HCT116 (cell line): ENCODE data around the gene DLX2. TPM values are rescaled to one million over a fixed set of nuclear protein-coding genes. Genes with fewer than 3 reads are reported as not detected.

Experiments
- ATAC-seq: fragments of 200-7000 bp; cut with Tn5 transposase; 2 replicates; pipeline ENCODE4 v1.9.1; 2020; ENCODE audit warnings: mild to moderate bottlenecking, moderate library complexity
- BruUV-seq: library from RNA; stranded (reverse); fragments of 400-500 nt; replicated peaks from 2 replicates; lab custom pipeline; 2021; lab: Mats Ljungman, UMichigan
- CTCF ChIA-PET: fragments of 300-600 bp; sonication (Branson Sonifier 250); formaldehyde crosslinking; loops from one replicate; lab custom pipeline; 2021; ENCODE audit warnings: antibody characterized with exemption; lab: Charles Lee
- POLR2A ChIA-PET: fragments of 300-600, 350-600 bp; sonication (Branson Sonifier 250); formaldehyde crosslinking; loops from one replicate; lab custom pipeline; 2021; ENCODE audit warnings: antibody characterized with exemption; lab: Charles Lee
- RAD21 ChIA-PET, 2 experiments: fragments of 300-600 bp; sonication (Branson Sonifier 250); formaldehyde crosslinking; loops; one replicate each; lab custom pipeline; 2023; ENCODE audit warnings: low total read pairs in 2 of 2; ENCODE audit not compliant: uncharacterized antibody in 2 of 2, unreplicated experiment in 2 of 2, low non-redundant PET in 1 of 2; lab: Charles Lee
- DNase-seq: peaks from one replicate; pipeline ENCODE4 v3.0.0-alpha.2; 2010; ENCODE audit warnings: low read depth, low spot score
- H2AFZ ChIP-seq: fragments of 200-600 bp; shearing (Covaris generic), sonication (generic); 2 replicates; pipeline ENCODE4 v1.6.1; 2017; ENCODE audit warnings: low read depth, mixed run types, mixed read lengths, antibody characterized with exemption, low read length; ENCODE audit not compliant: poor library complexity, severe bottlenecking
- H3K27ac ChIP-seq: 2 replicates; pipeline ENCODE4 v1.5.1; 2012; ENCODE audit warnings: low read depth, low read length
- H3K27me3 ChIP-seq: fragments of 200-600 bp; sonication (generic); 2 replicates; pipeline ENCODE4 v1.6.1; 2016; ENCODE audit warnings: mixed run types, low read length, mixed read lengths; ENCODE audit not compliant: insufficient read depth
- H3K36me3 ChIP-seq, 2 experiments: fragments of 200-500 bp in 1 of 2; fragments of 200-600 bp in 1 of 2; sonication (Bioruptor generic) in 1 of 2; sonication (generic) in 1 of 2; 2 replicates each; pipeline versions ENCODE4 v1.5.1 to v1.6.1; 2014 to 2016; ENCODE audit warnings: low read length in 2 of 2, inconsistent platforms in 1 of 2, mixed read lengths in 1 of 2, mixed run types in 1 of 2; ENCODE audit not compliant: insufficient read depth in 2 of 2, control insufficient read depth in 1 of 2
- H3K4me1 ChIP-seq, 2 experiments: fragments of 200-600 bp in 1 of 2; sonication (generic) in 1 of 2; 2 replicates each; pipeline versions ENCODE4 v1.5.1 to v1.6.1; 2012 to 2017; ENCODE audit warnings: low read length in 2 of 2, inconsistent platforms in 1 of 2, mild to moderate bottlenecking in 1 of 2, mixed read lengths in 1 of 2, mixed run types in 1 of 2, moderate library complexity in 1 of 2; ENCODE audit not compliant: insufficient read depth in 2 of 2, control insufficient read depth in 1 of 2
- H3K4me2 ChIP-seq: fragments of 200-600 bp; sonication (generic); 2 replicates; pipeline ENCODE4 v1.6.1; 2017; ENCODE audit warnings: mixed run types, low read length, mixed read lengths
- H3K4me3 ChIP-seq, 2 experiments: fragments of 200-600 bp in 1 of 2; sonication (generic) in 1 of 2; replicated peaks in 1 of 2; 2 replicates each; pipeline ENCODE4 v1.5.1; 2011 to 2016; ENCODE audit warnings: low read length in 2 of 2, control low read depth in 1 of 2, low read depth in 1 of 2, mild to moderate bottlenecking in 1 of 2, mixed read lengths in 1 of 2, mixed run types in 1 of 2
- H3K79me2 ChIP-seq: fragments of 200-600 bp; sonication (generic); 2 replicates; pipeline ENCODE4 v1.6.1; 2017; ENCODE audit warnings: mild to moderate bottlenecking, mixed run types, low read length, moderate library complexity, mixed read lengths; ENCODE audit not compliant: insufficient read depth
- H3K9ac ChIP-seq: fragments of 200-600 bp; sonication (generic); 2 replicates; pipeline ENCODE4 v1.6.1; 2016; ENCODE audit warnings: low read length, mixed read lengths
- H3K9me2 ChIP-seq: fragments of 200-600 bp; sonication (generic), shearing (Covaris generic); 2 replicates; pipeline ENCODE4 v1.6.1; 2017; ENCODE audit warnings: mixed run types, mild to moderate bottlenecking, moderate library complexity; ENCODE audit not compliant: insufficient read depth
- H3K9me3 ChIP-seq, 2 experiments: fragments of 200-500 bp in 1 of 2; fragments of 200-600 bp in 1 of 2; sonication (Bioruptor generic) in 1 of 2; sonication (generic) in 1 of 2; 2 replicates each; pipeline ENCODE4 v1.6.1; 2014 to 2017; ENCODE audit warnings: low read length in 2 of 2, mixed read lengths in 2 of 2, inconsistent platforms in 1 of 2, low read depth in 1 of 2, mild to moderate bottlenecking in 1 of 2, mixed run types in 1 of 2, moderate library complexity in 1 of 2; ENCODE audit not compliant: control insufficient read depth in 1 of 2, insufficient read depth in 1 of 2
- H4K20me1 ChIP-seq: fragments of 200-600 bp; sonication (generic), shearing (Covaris generic); 2 replicates; pipeline ENCODE4 v1.6.1; 2017; ENCODE audit warnings: mixed run types, mild to moderate bottlenecking, moderate library complexity; ENCODE audit not compliant: insufficient read depth
- ATF3 ChIP-seq: IDR thresholded peaks from 2 replicates; pipeline ENCODE4 v1.6.1; 2012
- CBX3 ChIP-seq: IDR thresholded peaks from 2 replicates; pipeline ENCODE4 v1.6.1; 2012; ENCODE audit warnings: low read depth
- CTCF ChIP-seq, 3 experiments: fragments of 200-600 bp in 1 of 3; sonication (generic) in 1 of 3; IDR thresholded peaks in 2 of 3; conservative IDR thresholded peaks in 1 of 3; 2 replicates each; pipeline ENCODE4 v1.5.1; 2012 to 2017; ENCODE audit warnings: low read depth in 2 of 3, low read length in 2 of 3, antibody characterized with exemption in 1 of 3, borderline replicate concordance in 1 of 3, control low read depth in 1 of 3, mild to moderate bottlenecking in 1 of 3, mixed read lengths in 1 of 3, mixed run types in 1 of 3, moderate library complexity in 1 of 3; ENCODE audit not compliant: insufficient read depth in 1 of 3
- EGR1 ChIP-seq: IDR thresholded peaks from 2 replicates; pipeline ENCODE4 v1.6.1; 2012; ENCODE audit warnings: low read depth
- ELF1 ChIP-seq: IDR thresholded peaks from 2 replicates; pipeline ENCODE4 v1.6.1; 2012; ENCODE audit warnings: low read depth, borderline replicate concordance
- EZH2 ChIP-seq: fragments of 200-600 bp; sonication (generic); IDR thresholded peaks from 2 replicates; pipeline ENCODE4 v1.6.1; 2017; ENCODE audit warnings: antibody characterized with exemption, mixed run types
- EZH2phosphoT487 ChIP-seq: fragments of 200-600 bp; IDR thresholded peaks from 2 replicates; pipeline ENCODE4 v1.6.1; 2018; ENCODE audit warnings: antibody characterized with exemption, borderline replicate concordance
- FOSL1 ChIP-seq: IDR thresholded peaks from 2 replicates; pipeline ENCODE4 v1.6.1; 2012; ENCODE audit warnings: low read depth
- JUND ChIP-seq: IDR thresholded peaks from 2 replicates; pipeline ENCODE4 v1.6.1; 2012
- POLR2A ChIP-seq: IDR thresholded peaks from 2 replicates; pipeline ENCODE4 v1.7.0; 2011; ENCODE audit warnings: borderline replicate concordance; ENCODE audit not compliant: insufficient read depth, insufficient read length; ENCODE audit errors: extremely low read depth
- POLR2AphosphoS5 ChIP-seq: IDR thresholded peaks from 2 replicates; pipeline ENCODE4 v1.6.1; 2011; ENCODE audit warnings: mild to moderate bottlenecking, low read depth, low read length, moderate library complexity
- RAD21 ChIP-seq: IDR thresholded peaks from 2 replicates; pipeline ENCODE4 v1.6.1; 2012; ENCODE audit warnings: low read depth, mild to moderate bottlenecking
- REST ChIP-seq: IDR thresholded peaks from 2 replicates; pipeline ENCODE4 v1.6.1; 2012; ENCODE audit warnings: low read depth
- SIN3A ChIP-seq: IDR thresholded peaks from 2 replicates; pipeline ENCODE4 v1.6.1; 2012; ENCODE audit warnings: low read depth
- SRF ChIP-seq: IDR thresholded peaks from 2 replicates; pipeline ENCODE4 v1.6.1; 2012; ENCODE audit warnings: low read depth
- TCF7L2 ChIP-seq: IDR thresholded peaks from 2 replicates; pipeline ENCODE4 v1.7.0; 2011; ENCODE audit warnings: borderline replicate concordance, inconsistent platforms; ENCODE audit not compliant: insufficient read depth, insufficient read length; ENCODE audit errors: extremely low read depth
- YY1 ChIP-seq: IDR thresholded peaks from 2 replicates; pipeline ENCODE4 v1.6.1; 2011; ENCODE audit warnings: low read length, low read depth, moderate library complexity, mild to moderate bottlenecking; ENCODE audit not compliant: insufficient replicate concordance; ENCODE audit errors: extremely low read depth
- ZBTB33 ChIP-seq: IDR thresholded peaks from 2 replicates; pipeline ENCODE4 v1.6.1; 2011; ENCODE audit warnings: mild to moderate bottlenecking, low read length, moderate library complexity; ENCODE audit not compliant: insufficient replicate concordance; ENCODE audit errors: extremely low read depth
- ZFX ChIP-seq: fragments of 450-650 bp; IDR thresholded peaks from 2 replicates; pipeline ENCODE4 v1.6.1; 2017
- ZNF274 ChIP-seq: fragments of 200-500 bp; sonication (Bioruptor generic); IDR thresholded peaks from 2 replicates; pipeline ENCODE4 v1.6.1; 2014; ENCODE audit warnings: mild to moderate bottlenecking, low read depth, low read length, inconsistent platforms
- intact Hi-C: fragments of 100-400 bp; cut with micrococcal nuclease; formaldehyde crosslinking; loops from 2 replicates; pipeline ENCODE4 v1.10.0; 2022
- total RNA-seq: library from RNA; stranded (reverse); gene quantifications from one replicate; pipeline ENCODE4 v1.2.1, GENCODE V29; 2021; ENCODE audit not compliant: unreplicated experiment

The DLX2 gene
- total RNA-seq, 1 experiment from 2014 or later, result 3.7 TPM

- POLR2A ChIA-PET, result interaction anchor here (1.9 kb wide), 1 partner anchor 15 kb away, joined by 8 read pairs; the partner anchor contains the start of gene DLX1
These were observed 3.1 kb downstream of the DLX2 start for GRCh38 chr2:172099472-172100079.

More at GRCh38 chr2:172099472-172100079, 3.1 kb downstream of the DLX2 start:
- Histone ChIP-seq H3K4me1 (peaks cover 51 to 83% of the 10 kb centered on the region in 2 experiments), H4K20me1 (no peaks in the 10 kb centered on the region), H3K9me3 (no peaks in the 10 kb centered on the region), H3K4me3 (peak overlapping the region; percentile 30 to 53), H3K9ac (peak overlapping the region; percentile 53), H3K36me3 (no peaks in the 10 kb centered on the region), H3K4me2 (peak overlapping the region; percentile 73), H3K27ac (peak overlapping the region; percentile 44; the same call in 1 of the 2 replicates), H2AFZ (peak overlapping the region; percentile 70), H3K9me2 (no peaks in the 10 kb centered on the region), H3K27me3 (no peaks in the 10 kb centered on the region), H3K79me2 (no peaks in the 10 kb centered on the region)
- DNase-seq (no peak), ATAC-seq (no peak)
- BruUV-seq, result no TSS peak
- ChIA-PET RAD21 (no interaction called here), CTCF (interaction anchor here (0.8 to 2.0 kb wide), 3 partner anchors 14 to 396 kb away, joined by 3 to 6 read pairs (median 5); no protein-coding TSS in a partner anchor)
- TF ChIP-seq SRF (no peak), REST (no peak), FOSL1 (no peak), ZBTB33 (no peak), CTCF (IDR thresholded peaks at IDR 0.05 in 2 of 3, conservative IDR thresholded peaks at IDR 0.05 in 1 of 3; ENCODE audit: borderline replicate concordance in 1 of 3, insufficient read depth in 1 of 3, low read depth in 2 of 3, low read length in 2 of 3) (no peak), SIN3A (no peak), ZNF274 (no peak), JUND (no peak), TCF7L2 (no peak), RAD21 (no peak), YY1 (no peak), EGR1 (no peak), CBX3 (no peak), ATF3 (no peak), ELF1 (no peak), EZH2 (no peak), POLR2A (no peak), POLR2AphosphoS5 (no peak), ZFX (no peak), EZH2phosphoT487 (no peak)
- intact Hi-C loops, result loop anchor here (5.0 to 10.0 kb wide), 2 partner anchors 175 to 363 kb away; partner anchors contain the start of gene HAT1
